Mucosa of stomach (tissue), 1 donor: Measurements from ENCODE around the gene NUDT3.
"Not testable (repeated sequence)": the region's sequence is repeated elsewhere in the genome, so short reads cannot be mapped to it uniquely, and the experiment has no call there.

Source experiments
- H3K27me3 ChIP-seq: one replicate; pipeline ENCODE4 v1.7.0; 2013; ENCODE audit warnings: mild to moderate bottlenecking, low read length; ENCODE audit not compliant: control insufficient read depth, insufficient read depth
- H3K36me3 ChIP-seq: one replicate; pipeline ENCODE4 v1.7.0; 2013; ENCODE audit warnings: low read length; ENCODE audit not compliant: control insufficient read depth, insufficient read depth
- H3K4me1 ChIP-seq: one replicate; pipeline ENCODE4 v1.7.0; 2013; ENCODE audit warnings: mild to moderate bottlenecking, low read length; ENCODE audit not compliant: control insufficient read depth, insufficient read depth
- H3K4me3 ChIP-seq: one replicate; pipeline ENCODE4 v1.7.0; 2013; ENCODE audit warnings: low read length
- H3K9ac ChIP-seq: one replicate; pipeline ENCODE4 v1.7.0; 2013; ENCODE audit warnings: mild to moderate bottlenecking, low read length, moderate library complexity
- H3K9me3 ChIP-seq: one replicate; pipeline ENCODE4 v1.7.0; 2013; ENCODE audit warnings: mild to moderate bottlenecking, low read length, moderate library complexity; ENCODE audit not compliant: control insufficient read depth
- donor health status: Pancreatic carcinoma.

The NUDT3 gene

GRCh38 chr6:34247481-34248197 is 144.8 kb downstream of the NUDT3 start:
- peaks cover 31% of the 10 kb centered on the region for H3K4me1 ChIP-seq
- no peaks in the 10 kb centered on the region for H3K9me3 ChIP-seq
- no peaks in the 10 kb centered on the region for H3K36me3 ChIP-seq
- peak overlapping the region; percentile 57 for H3K4me3 ChIP-seq
- H3K27me3 ChIP-seq: no peaks in the 10 kb centered on the region
- peak overlapping the region; percentile 63 for H3K9ac ChIP-seq

GRCh38 chr6:34246563-34247391 is 145.7 kb downstream of the NUDT3 start:
- Histone ChIP-seq H3K4me3 (no peak overlapping the region), H3K27me3 (no peaks in the 10 kb centered on the region), H3K4me1 (peaks cover 31% of the 10 kb centered on the region), H3K36me3 (no peaks in the 10 kb centered on the region), H3K9ac (no peak overlapping the region), H3K9me3 (no peaks in the 10 kb centered on the region)

GRCh38 chr6:34246249-34246562 is 146.3 kb downstream of the NUDT3 start:
- Histone ChIP-seq H3K36me3 (no peaks in the 10 kb centered on the region), H3K27me3 (no peaks in the 10 kb centered on the region), H3K9ac (no peak overlapping the region), H3K4me3 (no peak overlapping the region), H3K4me1 (peaks cover 31% of the 10 kb centered on the region), H3K9me3 (no peaks in the 10 kb centered on the region)

GRCh38 chr6:34245761-34246140 is 146.7 kb downstream of the NUDT3 start:
- not testable (repeated sequence) for H3K4me3 ChIP-seq, H3K9me3 ChIP-seq, H3K27me3 ChIP-seq, H3K9ac ChIP-seq, H3K36me3 ChIP-seq
- H3K4me1 ChIP-seq: peaks cover 31% of the 10 kb centered on the region

- H3K4me3 ChIP-seq, H3K36me3 ChIP-seq, H3K27me3 ChIP-seq, H3K9me3 ChIP-seq, H3K9ac ChIP-seq: not testable (repeated sequence)
- peaks cover 33% of the 10 kb centered on the region for H3K4me1 ChIP-seq
These were observed 147.3 kb downstream of the NUDT3 start for GRCh38 chr6:34245032-34245760.

GRCh38 chr6:34243901-34244884 is 148.3 kb downstream of the NUDT3 start:
- Histone ChIP-seq H3K36me3 (no peaks in the 10 kb centered on the region), H3K4me3 (no peak overlapping the region), H3K9me3 (no peaks in the 10 kb centered on the region), H3K9ac (peak overlapping the region; percentile 42), H3K4me1 (peaks cover 32% of the 10 kb centered on the region), H3K27me3 (no peaks in the 10 kb centered on the region)

- Histone ChIP-seq H3K4me3 (no peak overlapping the region), H3K9ac (peak overlapping the region; percentile 12)
These were observed 149.2 kb downstream of the NUDT3 start for GRCh38 chr6:34243131-34243771.

GRCh38 chr6:34242252-34243130 is 150.0 kb downstream of the NUDT3 start:
- Histone ChIP-seq H3K4me1 (peaks cover 29% of the 10 kb centered on the region), H3K4me3 (no peak overlapping the region), H3K27me3 (no peaks in the 10 kb centered on the region), H3K9me3 (no peaks in the 10 kb centered on the region), H3K36me3 (no peaks in the 10 kb centered on the region), H3K9ac (no peak overlapping the region)

More at GRCh38 chr6:34243131-34243771, 149.2 kb downstream of the NUDT3 start:
- no peaks in the 10 kb centered on the region for H3K36me3 ChIP-seq
- H3K27me3 ChIP-seq: no peaks in the 10 kb centered on the region
- no peaks in the 10 kb centered on the region for H3K9me3 ChIP-seq
- H3K4me1 ChIP-seq: peaks cover 34% of the 10 kb centered on the region

- Histone ChIP-seq H3K9me3 (no peaks in the 10 kb centered on the region), H3K36me3 (no peaks in the 10 kb centered on the region), H3K27me3 (no peaks in the 10 kb centered on the region), H3K9ac (no peak overlapping the region), H3K4me1 (peaks cover 29% of the 10 kb centered on the region), H3K4me3 (no peak overlapping the region)
These were observed 150.9 kb downstream of the NUDT3 start for GRCh38 chr6:34241351-34242215.
